GM12892 (cell line): ENCODE results near the gene ALPK3.

Experiments
- POLR2A ChIP-seq: IDR thresholded peaks from 2 replicates; pipeline ENCODE4 v1.6.1; 2011; ENCODE audit warnings: low read depth, low read length, control low read depth
- POLR2AphosphoS5 ChIP-seq: IDR thresholded peaks from 2 replicates; pipeline ENCODE4 v1.6.1; 2011; ENCODE audit warnings: low read depth, low read length, control low read depth
- TAF1 ChIP-seq: IDR thresholded peaks from 2 replicates; pipeline ENCODE4 v1.6.1; 2011; ENCODE audit warnings: low read depth, mild to moderate bottlenecking, control low read depth, low read length, borderline replicate concordance

DNA sequence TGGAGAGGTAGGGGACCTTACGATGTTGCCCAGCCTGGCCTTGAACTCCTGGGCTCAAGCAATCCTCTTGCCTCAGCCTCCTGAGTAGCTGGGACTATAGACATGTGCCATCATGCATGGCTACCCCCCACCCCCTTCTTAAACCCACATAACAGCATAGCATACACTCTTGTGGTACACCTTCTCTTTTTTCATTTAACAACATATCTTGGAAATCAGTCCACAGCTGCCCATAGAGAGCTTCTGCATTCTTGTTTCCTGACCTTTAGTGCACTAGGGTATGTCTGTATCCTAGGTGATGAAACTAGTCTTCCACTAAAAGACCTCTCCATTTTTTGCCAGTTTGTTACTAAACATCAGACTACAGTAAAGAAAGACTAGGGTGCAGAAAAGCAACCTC lies 100.3 kb downstream of the ALPK3 start:
- no peak for TF ChIP-seq TAF1
- TF ChIP-seq POLR2A = no peak
- no peak for TF ChIP-seq POLR2AphosphoS5
